IMR-90 (cell line): ENCODE measurements around the gene HBM.

Experiments
- BHLHE40 ChIP-seq: fragments of 150-350 bp; IDR thresholded peaks from 2 replicates; pipeline ENCODE4 v1.6.1; 2016; ENCODE audit warnings: mild to moderate bottlenecking, low read depth, low read length
- CEBPB ChIP-seq: IDR thresholded peaks from 2 replicates; pipeline ENCODE4 v1.6.1; 2012; ENCODE audit warnings: low read depth, low read length, improper control_type of control experiment
- CHD1 ChIP-seq: IDR thresholded peaks from 2 replicates; pipeline ENCODE4 v1.6.1; 2012; ENCODE audit warnings: low read depth, low read length, improper control_type of control experiment
- CTCF ChIP-seq: conservative IDR thresholded peaks from 2 replicates; pipeline ENCODE4 v1.5.1; 2012; ENCODE audit warnings: mild to moderate bottlenecking, low read depth, low read length, improper control_type of control experiment
- FOS ChIP-seq: fragments of 150-350 bp; IDR thresholded peaks from 2 replicates; pipeline ENCODE4 v1.6.1; 2016; ENCODE audit warnings: low read depth, low read length
- MXI1 ChIP-seq: IDR thresholded peaks from 2 replicates; pipeline ENCODE4 v1.6.1; 2012; ENCODE audit warnings: low read depth, mild to moderate bottlenecking, low read length, moderate library complexity, borderline replicate concordance

DNA sequence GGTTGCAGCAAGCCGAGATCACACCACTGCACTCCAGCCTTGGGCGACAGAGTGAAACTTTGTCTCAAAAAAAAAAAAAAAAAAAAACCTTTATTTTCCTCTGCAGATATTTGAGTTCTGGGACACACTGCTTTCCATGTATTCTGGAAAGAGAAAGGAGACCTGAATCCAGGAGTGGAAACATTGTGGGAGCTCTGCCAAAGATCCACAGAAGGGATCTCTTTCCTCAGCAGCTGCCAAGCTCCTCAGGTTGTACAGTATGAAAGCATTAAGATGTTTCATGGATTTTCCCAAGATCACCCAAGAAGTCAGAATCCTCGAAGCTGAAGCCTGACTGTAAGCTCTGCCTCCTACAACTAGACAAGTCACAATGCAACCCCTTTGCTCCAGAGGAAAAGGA, 40.8 kb upstream of the HBM start:
- TF ChIP-seq CTCF: no peak
- TF ChIP-seq MXI1: no peak
- TF ChIP-seq CHD1: no peak
- TF ChIP-seq CEBPB: no peak
- TF ChIP-seq BHLHE40: no peak
- no peak for TF ChIP-seq FOS
